Neural cell (in vitro differentiated cells): ENCODE results near the gene RNF7.
"Not testable (repeated sequence)": the region's sequence is repeated elsewhere in the genome, so short reads cannot be mapped to it uniquely, and the experiment has no call there.

Source experiments
- EP300 ChIP-seq: fragments of 450-650 bp; conservative IDR thresholded peaks from 2 replicates; pipeline ENCODE4 v1.6.1; 2014; ENCODE audit warnings: antibody characterized with exemption, mild to moderate bottlenecking, moderate library complexity; ENCODE audit not compliant: poor library complexity, severe bottlenecking
- EZH2 ChIP-seq: fragments of 200-600, 300-800 bp; shearing (Covaris generic), sonication (generic); IDR thresholded peaks from 2 replicates; pipeline ENCODE4 v1.6.1; 2014; ENCODE audit warnings: antibody characterized with exemption, low read length, borderline replicate concordance, mild to moderate bottlenecking; ENCODE audit not compliant: insufficient read depth, poor library complexity, severe bottlenecking
- MXI1 ChIP-seq: fragments of 450-650 bp; conservative IDR thresholded peaks from 2 replicates; pipeline ENCODE4 v1.6.1; 2014; ENCODE audit warnings: antibody characterized with exemption, mild to moderate bottlenecking; ENCODE audit not compliant: poor library complexity, severe bottlenecking
- POLR2AphosphoS5 ChIP-seq: IDR thresholded peaks from 2 replicates; pipeline ENCODE4 v1.6.1; 2012
- RAD21 ChIP-seq: fragments of 450-650 bp; conservative IDR thresholded peaks from 2 replicates; pipeline ENCODE4 v1.6.1; 2014; ENCODE audit warnings: antibody characterized with exemption, mild to moderate bottlenecking, moderate library complexity
- TAF1 ChIP-seq: IDR thresholded peaks from 2 replicates; pipeline ENCODE4 v1.6.1; 2012; ENCODE audit warnings: low read depth
- TF ChIP-seq, protein P1 (sequence below): fragments of 450-650 bp; IDR thresholded peaks from 2 replicates; pipeline ENCODE4 v1.5.1; 2014; ENCODE audit warnings: antibody characterized with exemption, mild to moderate bottlenecking, moderate library complexity; ENCODE audit not compliant: poor library complexity, severe bottlenecking
- TF ChIP-seq, protein P2 (sequence below): IDR thresholded peaks from 2 replicates; pipeline ENCODE4 v1.6.1; 2012; ENCODE audit warnings: borderline replicate concordance

DNA sequence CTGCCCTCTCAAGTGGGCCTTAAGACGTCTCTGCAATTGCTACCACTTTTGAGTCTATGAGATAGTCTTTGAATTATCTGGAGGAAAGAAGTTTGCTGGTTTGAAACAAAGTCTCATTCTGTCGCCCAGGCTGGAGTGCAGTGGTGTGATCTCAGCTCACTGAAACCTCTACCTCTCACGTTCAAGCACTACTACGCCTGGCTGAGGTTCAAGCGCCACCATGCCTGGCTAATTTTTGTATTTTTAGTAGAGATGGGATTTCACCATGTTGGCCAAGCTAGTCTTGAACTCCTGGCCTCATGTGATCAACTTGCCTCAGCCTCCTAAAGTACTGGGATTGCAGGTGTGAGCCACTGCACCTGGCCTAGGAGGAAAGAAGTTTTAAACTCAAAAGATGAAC, 50.7 kb downstream of the RNF7 start:
- not testable (repeated sequence) for TF ChIP-seq POLR2AphosphoS5, RAD21, TAF1, MXI1, EP300, EZH2
- TF ChIP-seq, protein P1, sequence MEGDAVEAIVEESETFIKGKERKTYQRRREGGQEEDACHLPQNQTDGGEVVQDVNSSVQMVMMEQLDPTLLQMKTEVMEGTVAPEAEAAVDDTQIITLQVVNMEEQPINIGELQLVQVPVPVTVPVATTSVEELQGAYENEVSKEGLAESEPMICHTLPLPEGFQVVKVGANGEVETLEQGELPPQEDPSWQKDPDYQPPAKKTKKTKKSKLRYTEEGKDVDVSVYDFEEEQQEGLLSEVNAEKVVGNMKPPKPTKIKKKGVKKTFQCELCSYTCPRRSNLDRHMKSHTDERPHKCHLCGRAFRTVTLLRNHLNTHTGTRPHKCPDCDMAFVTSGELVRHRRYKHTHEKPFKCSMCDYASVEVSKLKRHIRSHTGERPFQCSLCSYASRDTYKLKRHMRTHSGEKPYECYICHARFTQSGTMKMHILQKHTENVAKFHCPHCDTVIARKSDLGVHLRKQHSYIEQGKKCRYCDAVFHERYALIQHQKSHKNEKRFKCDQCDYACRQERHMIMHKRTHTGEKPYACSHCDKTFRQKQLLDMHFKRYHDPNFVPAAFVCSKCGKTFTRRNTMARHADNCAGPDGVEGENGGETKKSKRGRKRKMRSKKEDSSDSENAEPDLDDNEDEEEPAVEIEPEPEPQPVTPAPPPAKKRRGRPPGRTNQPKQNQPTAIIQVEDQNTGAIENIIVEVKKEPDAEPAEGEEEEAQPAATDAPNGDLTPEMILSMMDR = not testable (repeated sequence)
- TF ChIP-seq, protein P2, sequence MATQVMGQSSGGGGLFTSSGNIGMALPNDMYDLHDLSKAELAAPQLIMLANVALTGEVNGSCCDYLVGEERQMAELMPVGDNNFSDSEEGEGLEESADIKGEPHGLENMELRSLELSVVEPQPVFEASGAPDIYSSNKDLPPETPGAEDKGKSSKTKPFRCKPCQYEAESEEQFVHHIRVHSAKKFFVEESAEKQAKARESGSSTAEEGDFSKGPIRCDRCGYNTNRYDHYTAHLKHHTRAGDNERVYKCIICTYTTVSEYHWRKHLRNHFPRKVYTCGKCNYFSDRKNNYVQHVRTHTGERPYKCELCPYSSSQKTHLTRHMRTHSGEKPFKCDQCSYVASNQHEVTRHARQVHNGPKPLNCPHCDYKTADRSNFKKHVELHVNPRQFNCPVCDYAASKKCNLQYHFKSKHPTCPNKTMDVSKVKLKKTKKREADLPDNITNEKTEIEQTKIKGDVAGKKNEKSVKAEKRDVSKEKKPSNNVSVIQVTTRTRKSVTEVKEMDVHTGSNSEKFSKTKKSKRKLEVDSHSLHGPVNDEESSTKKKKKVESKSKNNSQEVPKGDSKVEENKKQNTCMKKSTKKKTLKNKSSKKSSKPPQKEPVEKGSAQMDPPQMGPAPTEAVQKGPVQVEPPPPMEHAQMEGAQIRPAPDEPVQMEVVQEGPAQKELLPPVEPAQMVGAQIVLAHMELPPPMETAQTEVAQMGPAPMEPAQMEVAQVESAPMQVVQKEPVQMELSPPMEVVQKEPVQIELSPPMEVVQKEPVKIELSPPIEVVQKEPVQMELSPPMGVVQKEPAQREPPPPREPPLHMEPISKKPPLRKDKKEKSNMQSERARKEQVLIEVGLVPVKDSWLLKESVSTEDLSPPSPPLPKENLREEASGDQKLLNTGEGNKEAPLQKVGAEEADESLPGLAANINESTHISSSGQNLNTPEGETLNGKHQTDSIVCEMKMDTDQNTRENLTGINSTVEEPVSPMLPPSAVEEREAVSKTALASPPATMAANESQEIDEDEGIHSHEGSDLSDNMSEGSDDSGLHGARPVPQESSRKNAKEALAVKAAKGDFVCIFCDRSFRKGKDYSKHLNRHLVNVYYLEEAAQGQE = not testable (repeated sequence)
